Activated CD8-positive, alpha-beta memory T cell treated with anti-CD3 and anti-CD28 coated beads for 48 hours (primary cell): Measurements from ENCODE around the gene FFAR3.

Experiments used
- DNase-seq, 3 experiments: peaks; one replicate each; pipeline ENCODE4 v3.0.0-alpha.2; 2020; ENCODE audit warnings: low read depth in 2 of 3, low spot score in 2 of 3

Gene FFAR3, protein sequence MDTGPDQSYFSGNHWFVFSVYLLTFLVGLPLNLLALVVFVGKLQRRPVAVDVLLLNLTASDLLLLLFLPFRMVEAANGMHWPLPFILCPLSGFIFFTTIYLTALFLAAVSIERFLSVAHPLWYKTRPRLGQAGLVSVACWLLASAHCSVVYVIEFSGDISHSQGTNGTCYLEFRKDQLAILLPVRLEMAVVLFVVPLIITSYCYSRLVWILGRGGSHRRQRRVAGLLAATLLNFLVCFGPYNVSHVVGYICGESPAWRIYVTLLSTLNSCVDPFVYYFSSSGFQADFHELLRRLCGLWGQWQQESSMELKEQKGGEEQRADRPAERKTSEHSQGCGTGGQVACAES

DNA sequence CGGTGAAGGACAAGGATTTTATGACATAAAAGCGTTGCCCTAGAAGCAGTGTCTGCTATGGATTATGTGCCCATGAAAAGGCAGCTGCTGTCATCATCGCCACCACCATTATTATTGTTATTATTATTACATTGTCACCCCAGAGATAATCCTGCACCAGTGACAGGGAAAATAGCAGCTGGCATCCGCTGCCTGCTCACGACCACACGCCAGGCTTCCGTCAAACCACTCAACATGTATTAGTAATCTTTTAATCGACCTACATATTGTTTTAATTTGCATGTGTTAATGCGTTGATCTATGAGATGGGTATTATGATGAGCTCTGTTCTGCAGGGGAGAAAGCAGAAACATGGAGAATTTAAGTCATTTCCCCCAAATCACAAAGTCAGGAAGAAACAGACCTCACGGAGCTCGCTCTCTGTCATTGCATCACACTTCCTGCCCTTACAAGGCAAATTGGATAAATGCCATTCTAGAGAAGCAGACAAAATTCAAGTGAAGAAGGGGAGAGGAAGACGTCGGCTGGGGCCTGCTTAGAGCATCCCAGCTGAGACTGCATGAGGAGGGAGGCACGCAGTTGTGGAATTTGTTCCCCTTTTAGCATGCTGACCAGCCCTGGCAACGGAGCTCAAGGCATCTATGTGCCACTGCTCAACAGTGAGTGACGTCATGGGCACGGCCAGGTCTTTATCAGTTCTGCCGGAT is at the start of gene FFAR3:
FFAR3 (plus strand) TSS at position 594 of the 707 bp plus-strand sequence. CDS start 431 bp downstream, outside the sequence.
- no peak for DNase-seq

GRCh38 chr19:35308910-35309309 is 49.4 kb upstream of the FFAR3 start:
- DNase-seq, result no peak

DNA sequence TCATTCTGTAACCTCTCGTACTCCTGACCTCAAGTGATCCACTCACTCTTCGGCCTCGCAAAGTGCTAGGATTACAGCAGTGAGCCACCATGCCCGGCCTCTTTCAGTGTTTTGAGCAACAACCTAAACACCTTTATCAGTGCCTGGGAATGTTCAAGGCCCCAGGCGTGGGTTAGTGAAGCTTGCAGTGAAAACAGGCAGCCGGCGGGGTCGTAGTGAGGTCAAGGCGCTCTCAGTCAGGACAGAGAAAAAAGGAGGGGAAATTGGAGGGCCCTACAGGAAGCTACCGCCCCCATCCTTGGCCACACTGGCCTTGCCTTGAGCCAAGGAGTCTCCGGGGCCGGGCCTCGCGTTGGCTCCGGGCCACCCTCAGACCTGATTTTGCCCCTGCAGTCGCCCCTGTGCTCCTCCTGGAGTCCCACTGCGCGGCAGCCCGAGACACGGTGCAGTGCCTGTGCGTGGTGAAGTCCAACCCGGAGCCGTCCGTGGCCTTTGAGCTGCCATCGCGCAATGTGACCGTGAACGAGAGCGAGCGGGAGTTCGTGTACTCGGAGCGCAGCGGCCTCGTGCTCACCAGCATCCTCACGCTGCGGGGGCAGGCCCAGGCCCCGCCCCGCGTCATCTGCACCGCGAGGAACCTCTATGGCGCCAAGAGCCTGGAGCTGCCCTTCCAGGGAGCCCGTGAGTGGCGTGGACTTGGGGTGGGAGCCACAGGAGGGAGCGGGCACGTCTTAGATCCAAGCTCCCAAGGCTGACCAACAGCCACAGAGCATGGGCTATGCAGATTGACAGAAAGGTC is 48.6 kb upstream of the FFAR3 start:
- DNase-seq, result no peak

- DNase-seq, result no peak
Observed at GRCh38 chr19:35310331-35310730, 47.9 kb upstream of the FFAR3 start.

DNA sequence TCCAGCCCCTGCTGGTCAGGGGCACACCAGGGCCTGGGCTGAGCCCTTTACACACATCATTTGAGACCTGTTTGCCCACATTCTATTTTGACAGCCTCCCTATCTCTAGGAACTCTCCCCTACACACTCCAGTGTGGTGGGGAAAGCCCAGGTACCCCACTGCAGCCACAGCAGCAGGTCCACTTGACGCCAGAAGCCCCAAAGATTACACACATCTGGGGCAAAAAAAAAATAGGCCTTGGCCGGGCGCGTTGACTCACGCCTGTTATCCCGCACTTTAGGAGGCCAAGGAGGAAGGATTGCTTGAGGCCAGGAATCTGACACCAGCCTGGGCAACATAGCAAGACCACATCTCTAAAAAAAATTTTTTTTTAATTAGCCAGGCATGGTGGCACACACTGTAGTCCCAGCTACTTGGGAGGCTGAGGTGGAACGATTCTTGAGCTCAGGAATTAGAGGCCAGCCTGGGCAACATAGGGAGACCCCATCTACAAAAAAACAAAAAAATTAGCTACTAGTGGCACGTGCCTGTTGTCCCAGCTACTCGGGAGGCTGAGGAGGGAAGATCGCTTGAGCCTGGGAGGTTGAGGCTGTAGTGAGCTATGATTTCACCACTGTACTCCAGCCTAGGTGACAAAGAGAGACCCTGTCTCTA is 47.3 kb upstream of the FFAR3 start:
- DNase-seq, result no peak

- DNase-seq, result no peak
Observed at GRCh38 chr19:35311901-35312665, 46.2 kb upstream of the FFAR3 start.

GRCh38 chr19:35313587-35313986 is 44.7 kb upstream of the FFAR3 start:
- DNase-seq, result no peak

- no peak for DNase-seq
Observed at GRCh38 chr19:35314031-35314430, 44.2 kb upstream of the FFAR3 start.

GRCh38 chr19:35314858-35315470 is 43.3 kb upstream of the FFAR3 start:
- DNase-seq, result no peak

GRCh38 chr19:35315883-35316282 is 42.4 kb upstream of the FFAR3 start:
- no peak for DNase-seq

DNA sequence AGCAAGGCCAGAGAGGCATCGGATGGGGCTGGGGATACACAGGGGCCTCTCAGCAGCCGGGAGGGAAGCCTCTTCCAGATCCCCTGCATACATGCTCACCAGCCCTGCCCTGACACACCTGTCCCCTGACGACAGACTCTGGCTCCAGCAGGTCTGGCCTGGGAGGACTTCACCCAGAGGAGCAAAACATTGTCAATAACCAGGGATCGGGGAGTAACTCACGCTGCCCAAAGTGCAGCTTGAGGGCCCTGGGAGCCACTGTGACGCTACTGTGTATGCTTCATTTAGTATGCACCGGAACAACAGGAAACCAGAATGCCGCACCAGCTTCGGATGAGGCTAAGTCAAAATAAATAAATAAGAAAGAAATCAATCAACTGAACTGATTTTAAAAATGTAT is 41.7 kb upstream of the FFAR3 start:
- DNase-seq, result no peak

DNA sequence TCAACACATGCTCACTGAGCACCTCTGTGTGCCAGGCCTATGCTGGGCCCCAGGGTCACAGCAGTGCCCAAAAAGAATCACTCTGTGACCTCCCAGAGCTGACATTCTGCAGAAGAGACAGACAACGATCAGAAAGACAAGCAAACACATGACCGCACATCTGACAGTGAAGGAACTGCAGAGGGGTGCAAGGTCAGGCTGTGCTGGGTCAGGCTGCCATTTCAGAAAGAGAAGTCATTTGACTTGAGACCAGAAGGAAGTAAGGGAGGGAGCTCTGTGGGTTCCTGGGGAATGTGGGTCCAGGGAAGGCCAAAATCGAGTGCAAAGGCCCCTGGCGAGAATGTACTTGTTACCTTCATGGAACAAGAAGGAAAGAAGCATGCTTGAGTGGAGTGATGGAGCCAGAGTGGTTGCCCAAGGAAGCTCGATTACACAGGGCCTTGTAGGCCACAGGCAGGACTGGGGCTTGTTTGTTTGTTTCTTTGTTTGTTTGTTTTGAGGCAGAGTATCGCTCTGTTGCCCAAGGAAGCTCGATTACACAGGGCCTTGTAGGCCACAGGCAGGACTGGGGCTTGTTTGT is 40.7 kb upstream of the FFAR3 start:
- no peak for DNase-seq

DNA sequence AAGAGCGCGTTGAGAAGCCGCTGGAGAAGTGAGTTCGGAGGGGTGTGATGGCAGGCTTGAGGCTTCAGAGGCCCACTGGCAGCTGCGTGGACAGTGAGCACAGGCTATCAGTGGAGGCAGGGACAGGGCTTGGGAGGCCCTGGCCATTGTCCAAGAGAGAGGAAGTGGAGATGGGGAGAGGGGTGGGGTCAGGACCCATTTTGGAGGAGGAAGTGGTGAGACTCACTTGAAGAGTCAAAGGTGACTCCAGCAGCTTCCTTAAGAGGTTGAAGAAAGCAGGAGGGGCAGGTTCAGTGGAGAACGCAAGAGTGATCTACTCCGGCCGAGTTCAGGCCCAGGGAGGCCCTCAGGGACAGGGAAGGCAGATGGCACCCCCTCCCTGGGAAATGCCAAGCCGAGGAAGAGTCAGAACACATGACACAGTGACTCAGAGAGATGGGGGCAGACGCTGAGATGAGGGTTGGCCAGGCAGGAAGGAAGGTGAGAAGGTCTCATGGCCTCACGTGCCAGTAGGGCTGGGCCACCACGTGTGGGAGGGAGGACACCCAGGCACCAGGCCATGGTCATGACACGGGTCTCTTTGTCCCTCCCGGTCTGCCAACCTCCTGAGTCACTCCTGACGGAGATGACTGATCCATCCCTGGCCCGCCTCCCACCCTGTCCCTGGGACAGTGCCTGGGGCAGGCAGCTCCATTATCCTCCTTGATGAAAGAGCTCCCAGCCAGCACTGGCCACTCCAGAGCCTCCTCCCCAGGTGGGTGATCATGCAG is 39.4 kb upstream of the FFAR3 start:
- DNase-seq, result no peak

DNA sequence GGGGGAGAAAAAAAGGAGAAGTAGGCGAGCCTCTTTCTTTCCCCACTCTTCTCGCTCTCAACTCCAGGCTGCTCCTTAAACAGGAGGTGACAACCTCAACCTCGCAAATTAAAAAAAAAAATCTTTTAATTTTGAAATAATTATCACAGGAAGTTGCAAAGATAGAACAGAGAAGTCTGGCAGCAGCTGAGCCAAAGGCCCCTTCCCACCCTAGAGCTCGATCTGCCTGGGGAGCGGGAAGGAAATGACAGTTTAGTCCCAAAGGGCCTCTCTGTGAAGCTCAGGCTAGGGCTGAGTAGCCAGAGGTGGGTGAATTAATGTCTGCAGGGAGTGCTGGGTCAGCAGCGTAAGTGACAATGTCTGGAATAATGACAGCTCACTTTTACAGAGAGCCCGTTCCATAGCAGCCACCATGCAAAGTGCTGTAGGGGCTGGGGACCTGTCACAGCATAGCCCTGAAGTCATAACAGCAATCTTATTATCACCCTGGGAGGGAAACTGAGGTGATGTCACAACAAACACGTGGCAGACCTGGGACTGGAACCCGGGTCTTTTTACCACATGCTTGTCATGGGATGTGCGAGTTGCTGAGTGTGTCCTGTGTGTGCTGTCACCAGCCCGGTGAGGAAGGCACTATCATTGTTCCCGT is 38.1 kb upstream of the FFAR3 start:
- no peak for DNase-seq

DNA sequence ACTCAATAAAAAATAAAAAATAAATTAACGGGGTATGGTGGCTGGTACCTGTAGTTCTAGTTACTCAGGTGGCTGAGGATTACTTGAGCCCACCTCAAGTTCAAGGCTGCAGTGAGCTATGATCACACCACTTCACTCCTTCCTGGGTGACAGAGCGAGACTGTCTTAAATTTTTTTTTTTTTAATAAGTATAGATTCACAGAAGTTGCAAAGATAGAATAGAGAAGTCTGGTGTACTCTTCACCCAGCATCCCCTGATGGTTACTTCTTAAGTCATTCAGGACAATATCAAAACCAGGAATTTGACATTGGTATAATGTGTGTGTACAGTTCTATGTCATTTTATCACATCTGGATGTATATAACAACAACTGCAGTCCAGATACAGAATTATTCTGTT is 37.0 kb upstream of the FFAR3 start:
- no peak for DNase-seq

DNA sequence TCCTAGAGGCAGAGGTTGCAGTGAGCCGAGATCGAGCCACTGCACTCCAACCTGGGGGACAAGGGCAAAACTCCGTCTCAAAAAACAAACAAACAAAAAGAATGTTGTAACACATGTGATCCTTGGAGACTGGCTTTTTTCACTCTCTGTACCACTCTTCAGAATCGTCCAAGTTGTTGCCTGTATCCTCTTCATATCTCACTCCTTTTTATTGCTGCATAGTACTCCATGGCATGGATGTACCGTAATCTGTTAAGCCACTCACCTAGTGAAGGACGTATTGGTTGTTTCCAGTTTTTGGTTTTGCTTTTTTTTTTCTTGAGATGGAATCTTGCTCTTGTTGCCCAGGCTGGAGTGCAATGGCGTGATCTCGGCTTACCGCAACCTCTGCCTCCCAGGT is 36.2 kb upstream of the FFAR3 start:
- DNase-seq, result no peak

GRCh38 chr19:35327642-35328041 is 30.6 kb upstream of the FFAR3 start:
- no peak for DNase-seq

- no peak for DNase-seq
Observed at GRCh38 chr19:35328851-35329285, 29.4 kb upstream of the FFAR3 start, which contains the start of gene CD22. CD22 (plus strand) TSS chr19:35329187; CDS start chr19:35332041, 2,854 bp downstream.
